CD4-positive, alpha-beta T cell treated with Interleukin-1 beta for 1 hour (primary cell): Measurements from ENCODE around the gene TAF11.
"Not testable (repeated sequence)": the region's sequence is repeated elsewhere in the genome, so short reads cannot be mapped to it uniquely, and the experiment has no call there.

Experiments
- DNase-seq, 2 donors: peaks; one replicate each; pipeline ENCODE4 v3.0.0-alpha.2; 2020 to 2022

The TAF11 gene

GRCh38 chr6:34864007-34864406, 23.8 kb downstream of the TAF11 start:
- no peak for DNase-seq

DNA sequence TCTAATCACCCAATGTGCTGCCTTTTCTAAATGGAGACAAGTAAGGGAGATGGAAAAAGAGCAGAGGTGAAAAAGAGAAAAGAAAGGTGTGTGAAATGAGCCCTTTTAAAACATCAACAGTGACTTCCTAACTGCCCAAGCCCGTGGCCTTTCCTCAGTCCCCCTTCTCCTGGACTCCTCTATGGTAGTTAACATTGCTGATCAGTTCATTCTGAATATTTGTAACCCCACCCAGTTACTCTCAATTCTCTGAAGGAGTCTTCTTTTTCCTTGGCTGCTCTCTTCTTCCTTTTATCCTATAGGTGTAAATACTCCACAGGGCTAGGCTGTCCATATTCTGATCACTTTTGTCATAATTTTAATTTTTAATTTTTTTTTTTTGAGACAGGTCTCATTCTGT, 27.1 kb downstream of the TAF11 start:
- no peak for DNase-seq

- DNase-seq: no peak
These were observed 27.9 kb downstream of the TAF11 start for GRCh38 chr6:34859951-34860350.

DNA sequence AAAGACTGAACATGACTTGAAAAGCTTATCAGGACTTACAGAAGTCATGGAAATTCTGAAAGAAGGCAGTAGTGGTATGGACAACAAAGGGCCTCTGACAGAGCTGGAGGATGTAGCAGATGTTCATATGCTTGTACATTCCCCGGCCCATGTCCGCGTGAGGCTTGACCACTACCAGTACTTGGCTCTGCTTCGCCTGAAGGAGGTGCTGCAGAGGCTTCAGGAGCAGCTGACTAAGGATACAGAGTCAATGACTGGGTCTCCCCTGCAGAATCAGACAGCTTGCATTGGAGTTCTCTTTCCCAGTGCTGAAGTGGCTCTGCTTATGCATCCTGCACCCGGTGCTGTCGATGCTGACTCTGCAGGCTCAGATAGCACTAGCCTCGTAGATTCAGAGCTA, 29.2 kb downstream of the TAF11 start:
- DNase-seq: no peak

DNA sequence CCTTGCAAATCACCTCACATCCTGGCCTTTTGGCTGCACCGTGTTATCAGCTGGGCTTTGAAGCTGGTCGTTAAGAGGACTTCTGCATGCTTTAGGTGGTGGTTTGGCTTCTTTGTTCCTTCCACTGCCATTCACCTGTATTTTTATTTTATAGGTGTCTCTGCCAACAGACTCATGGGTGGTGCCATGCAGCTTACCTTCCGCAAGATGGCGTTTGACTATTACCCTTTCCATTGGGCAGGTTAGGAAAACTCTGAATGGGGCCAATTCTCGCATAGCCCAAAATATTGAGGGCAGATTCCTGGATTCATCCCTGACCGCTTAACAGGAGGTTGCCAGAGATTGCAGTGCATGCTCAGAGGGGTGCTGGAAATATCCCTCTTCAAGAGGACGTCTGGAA, 32.4 kb downstream of the TAF11 start:
- no peak for DNase-seq

GRCh38 chr6:34852406-34853085, 35.3 kb downstream of the TAF11 start:
- no peak for DNase-seq

DNA sequence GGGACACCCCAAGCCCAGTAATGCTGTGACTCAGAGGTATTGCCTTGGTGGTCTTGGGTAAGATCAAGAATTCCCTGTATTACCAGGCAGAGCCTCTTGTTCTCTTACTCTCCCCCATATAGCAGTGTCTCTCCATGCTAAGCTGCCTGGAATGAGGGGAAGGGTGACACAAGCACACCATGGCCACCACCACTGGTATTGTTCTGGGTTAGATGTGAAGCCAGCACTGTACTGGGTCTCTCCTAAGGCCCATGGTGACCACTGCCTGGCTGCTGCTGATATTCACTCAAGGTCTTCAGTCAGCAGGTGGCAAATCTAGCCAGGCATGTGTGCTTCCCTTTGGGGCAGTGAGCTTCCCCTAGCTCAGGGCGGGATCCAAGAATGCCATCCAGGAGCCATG, 36.5 kb downstream of the TAF11 start:
- DNase-seq: no peak

DNA sequence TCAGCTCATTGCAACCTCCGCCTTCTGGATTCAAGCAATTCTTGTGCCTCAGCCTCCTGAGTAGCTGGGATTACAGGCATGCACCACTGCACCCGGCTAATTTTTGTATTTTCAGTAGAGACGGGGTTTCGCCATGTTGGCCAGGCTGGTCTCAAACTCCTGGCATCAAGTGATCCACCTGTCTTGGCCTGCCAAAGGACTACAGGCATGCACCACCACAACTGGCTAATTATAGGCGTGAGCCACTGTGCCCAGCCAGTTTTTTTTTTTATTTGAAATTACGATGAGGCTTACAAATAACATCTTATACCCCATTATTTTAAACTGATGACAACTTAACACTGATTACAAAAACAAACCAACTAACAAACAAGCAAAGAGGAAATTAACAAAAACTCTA, 38.8 kb downstream of the TAF11 start:
- DNase-seq: not testable (repeated sequence)

- DNase-seq: no peak
These were observed 48.0 kb downstream of the TAF11 start for GRCh38 chr6:34839666-34840352.

DNA sequence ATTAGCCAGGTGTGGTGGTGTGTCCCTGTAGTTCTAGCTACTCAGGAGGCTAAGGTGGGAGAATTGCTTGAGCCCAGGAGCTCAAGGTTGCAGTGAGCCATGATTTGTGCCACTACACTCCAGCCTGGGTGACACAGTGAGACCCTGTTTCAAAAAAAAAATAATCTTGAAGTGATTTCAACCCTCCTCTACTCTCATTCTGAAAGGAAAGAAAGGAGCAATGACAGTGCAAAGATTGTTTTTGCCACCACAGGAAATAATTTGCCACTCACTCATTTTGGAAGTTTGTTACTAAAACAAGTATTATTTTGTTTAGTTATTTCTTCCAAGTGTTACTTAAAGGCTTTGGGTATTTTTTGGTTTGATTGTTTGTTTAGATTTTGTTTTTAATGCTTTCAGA, 50.3 kb downstream of the TAF11 start:
- no peak for DNase-seq

DNA sequence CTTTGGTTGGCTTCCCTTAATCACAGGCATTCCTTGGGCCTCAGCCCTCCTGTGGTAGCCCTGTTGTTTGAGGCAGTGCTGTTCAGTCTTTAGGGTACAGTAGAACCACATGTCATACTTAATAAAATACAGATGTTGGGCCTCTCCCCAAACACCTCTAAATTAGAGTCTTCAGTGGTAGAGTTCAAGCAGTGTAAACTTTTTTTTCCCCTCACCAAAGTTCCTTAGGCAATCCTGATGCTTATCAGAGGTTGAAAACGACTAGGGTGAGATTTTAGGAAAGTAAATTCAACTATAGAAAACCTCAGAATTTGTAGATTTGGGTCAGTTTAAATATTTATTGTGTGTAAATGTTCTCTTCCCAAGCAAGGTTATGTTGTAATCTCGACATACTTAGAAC, 51.4 kb downstream of the TAF11 start:
- DNase-seq: no peak

- DNase-seq: no peak
These were observed 51.8 kb downstream of the TAF11 start for GRCh38 chr6:34836008-34836407.

DNA sequence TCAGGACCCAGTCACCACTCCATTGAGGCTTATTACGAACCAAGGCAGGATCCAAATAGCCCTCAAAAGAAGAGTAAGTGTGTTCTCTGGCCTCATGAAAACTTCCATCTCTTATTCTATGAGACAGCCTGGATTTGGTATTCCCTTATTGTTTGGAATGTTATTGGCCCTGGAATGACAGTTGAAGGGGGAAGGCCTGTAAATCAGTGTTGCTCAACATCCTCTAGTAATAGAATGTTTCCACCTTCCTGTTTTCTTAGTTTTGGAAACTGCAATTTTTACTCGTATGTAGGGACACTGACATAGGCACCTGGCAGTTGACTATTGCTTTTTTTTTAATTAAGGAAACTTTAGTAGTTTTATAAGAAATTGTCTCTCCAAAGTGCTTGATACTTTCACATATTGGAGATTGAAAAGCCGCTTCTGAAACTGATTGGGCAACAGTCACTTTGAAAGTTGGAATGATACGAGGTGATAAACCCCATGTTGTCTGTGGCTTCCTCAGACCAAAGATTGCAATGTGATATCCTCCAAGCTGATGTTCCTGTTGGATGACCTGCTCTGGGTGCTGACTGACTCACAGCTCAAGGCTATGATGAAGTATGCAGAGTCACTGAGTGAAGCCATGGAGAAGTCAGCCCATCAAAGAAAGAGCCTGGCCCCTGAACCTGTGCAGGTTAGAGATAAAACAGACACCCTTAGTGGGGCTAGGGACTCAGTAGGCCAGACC, 52.9 kb downstream of the TAF11 start:
- DNase-seq: no peak

- DNase-seq: no peak
These were observed 54.9 kb downstream of the TAF11 start for GRCh38 chr6:34832942-34833341.

- DNase-seq: no peak
These were observed 58.7 kb downstream of the TAF11 start for GRCh38 chr6:34829137-34829536.
